Jurkat, Clone E6-1 (cell line): ENCODE data around the gene INTS12.

Source experiments
- DNase-seq: peaks from one replicate; pipeline ENCODE4 v3.0.0-alpha.2; 2011; ENCODE audit warnings: low read depth, low spot score
- H3K4me3 ChIP-seq: 2 replicates; pipeline ENCODE4 v1.5.1; 2011; ENCODE audit warnings: mild to moderate bottlenecking, low read length, control low read depth, moderate library complexity

INTS12 gene

GRCh38 chr4:105637408-105638176 lies 70.9 kb downstream of the INTS12 start:
- DNase-seq, result peak; percentile 22
- H3K4me3 ChIP-seq, result no peak overlapping the region

- DNase-seq, result no peak
- no peak overlapping the region for H3K4me3 ChIP-seq
Observed at GRCh38 chr4:105634402-105635080, 73.9 kb downstream of the INTS12 start.

- H3K4me3 ChIP-seq, result no peak overlapping the region
- DNase-seq, result no peak
Observed at GRCh38 chr4:105633241-105633640, 75.2 kb downstream of the INTS12 start.
